ENCODE measurements around the gene EGFL7.

EGFL7 gene

GRCh38 chr9:136662656-136663581 is at the start of gene EGFL7:
EGFL7 (plus strand) TSS chr9:136662916; CDS start chr9:136668283, 5,367 bp downstream.
- H3K27ac ChIP-seq: no peak within 1 kb of the TSS
- no peak for TF ChIP-seq ZFX (IDR thresholded peaks at IDR 0.05; ENCODE audit: borderline replicate concordance)
- no peak for TF ChIP-seq CTCF (IDR thresholded peaks at IDR 0.05)

- TF ChIP-seq ZFX (IDR thresholded peaks at IDR 0.05; ENCODE audit: borderline replicate concordance) (no peak), CTCF (IDR thresholded peaks at IDR 0.05) (no peak)
- no peak overlapping the region for H3K27ac ChIP-seq
Observed at GRCh38 chr9:136613824-136614371, 48.8 kb upstream of the EGFL7 start.

- no peak overlapping the region for H3K27ac ChIP-seq
- TF ChIP-seq ZFX (IDR thresholded peaks at IDR 0.05; ENCODE audit: borderline replicate concordance): no peak
Observed at GRCh38 chr9:136614372-136614922, 48.3 kb upstream of the EGFL7 start.

- TF ChIP-seq CTCF (IDR thresholded peaks at IDR 0.05) (no peak), ZFX (IDR thresholded peaks at IDR 0.05; ENCODE audit: borderline replicate concordance) (no peak)
- H3K27ac ChIP-seq: no peak overlapping the region
Observed at GRCh38 chr9:136614967-136615623, 47.6 kb upstream of the EGFL7 start.

GRCh38 chr9:136615631-136616306 is 46.9 kb upstream of the EGFL7 start:
- TF ChIP-seq CTCF (IDR thresholded peaks at IDR 0.05): no peak
- TF ChIP-seq ZFX (IDR thresholded peaks at IDR 0.05; ENCODE audit: borderline replicate concordance): no peak
- H3K27ac ChIP-seq: no peak overlapping the region

- no peak overlapping the region for H3K27ac ChIP-seq
- no peak for TF ChIP-seq CTCF (IDR thresholded peaks at IDR 0.05)
- no peak for TF ChIP-seq ZFX (IDR thresholded peaks at IDR 0.05; ENCODE audit: borderline replicate concordance)
Observed at GRCh38 chr9:136616307-136616635, 46.4 kb upstream of the EGFL7 start.

All from 22Rv1 (cell line).